IMR-90 (cell line): ENCODE measurements around the gene GBE1. TPM values are rescaled to one million over a fixed set of nuclear protein-coding genes. Genes with fewer than 3 reads are reported as not detected.

Source experiments
- ATAC-seq: fragments of 200-7000 bp; cut with Tn5 transposase; 2 replicates; pipeline ENCODE4 v1.9.1; 2020; ENCODE audit warnings: low read depth, mild to moderate bottlenecking, moderate library complexity
- BruUV-seq: library from RNA; stranded (reverse); fragments of 400-500 nt; replicated peaks from 2 replicates; lab custom pipeline; 2021; lab: Mats Ljungman, UMichigan
- CTCF ChIA-PET: fragments of 300-600 bp; formaldehyde crosslinking; extraction: SDS; loops from one replicate; lab custom pipeline; 2021; ENCODE audit warnings: antibody characterized with exemption; lab: Yijun Ruan, JAX
- POLR2A ChIA-PET: fragments of 300-600 bp; sonication (Branson Sonifier 250); formaldehyde crosslinking; loops from one replicate; lab custom pipeline; 2022; ENCODE audit warnings: antibody characterized with exemption; ENCODE audit not compliant: unreplicated experiment; lab: Charles Lee
- DNase-seq: peaks from one replicate; pipeline ENCODE4 v3.0.0; 2013
- H2AFZ ChIP-seq: replicated peaks from 2 replicates; pipeline ENCODE3; 2013; ENCODE audit warnings: low read length, mild to moderate bottlenecking; ENCODE audit not compliant: poor library complexity
- H2AK5ac ChIP-seq: 2 replicates; pipeline ENCODE4 v1.6.1; 2013; ENCODE audit warnings: low read depth, low read length, inconsistent platforms
- H2AK9ac ChIP-seq: replicated peaks from 2 replicates; pipeline ENCODE3; 2013; ENCODE audit warnings: mild to moderate bottlenecking, low read depth, low read length, moderate library complexity; ENCODE audit not compliant: poor library complexity
- H2BK120ac ChIP-seq: 2 replicates; pipeline ENCODE4 v1.6.1; 2013; ENCODE audit warnings: low read depth, low read length, inconsistent platforms
- H2BK15ac ChIP-seq: 3 replicates; pipeline ENCODE4 v1.6.1; 2013; ENCODE audit warnings: low read depth, low read length, inconsistent platforms
- H2BK20ac ChIP-seq: 2 replicates; pipeline ENCODE4 v1.6.1; 2013; ENCODE audit warnings: low read depth, mild to moderate bottlenecking, inconsistent platforms, low read length, moderate library complexity
- H2BK5ac ChIP-seq: 2 replicates; pipeline ENCODE4 v1.6.1; 2013; ENCODE audit warnings: mild to moderate bottlenecking, low read depth, low read length, inconsistent platforms; ENCODE audit not compliant: poor library complexity, severe bottlenecking
- H3K14ac ChIP-seq: replicated peaks from 2 replicates; pipeline ENCODE4 v1.6.1; 2013; ENCODE audit warnings: low read depth, low read length, inconsistent platforms
- H3K18ac ChIP-seq: 2 replicates; pipeline ENCODE4 v1.6.1; 2013; ENCODE audit warnings: low read depth, low read length, control low read depth
- H3K23ac ChIP-seq: 2 replicates; pipeline ENCODE4 v1.6.1; 2013; ENCODE audit warnings: low read depth, low read length, inconsistent platforms
- H3K27ac ChIP-seq: 2 replicates; pipeline ENCODE4 v1.5.1; 2013; ENCODE audit warnings: mild to moderate bottlenecking, control low read depth, low read length; ENCODE audit not compliant: insufficient read depth
- H3K27me3 ChIP-seq: 2 replicates; pipeline ENCODE4 v1.6.1; 2013; ENCODE audit warnings: low read length; ENCODE audit not compliant: control insufficient read depth, insufficient read depth
- H3K36me3 ChIP-seq: 2 replicates; pipeline ENCODE4 v1.6.1; 2013; ENCODE audit warnings: low read length, mixed read lengths; ENCODE audit not compliant: control insufficient read depth, insufficient read depth
- H3K4ac ChIP-seq: 2 replicates; pipeline ENCODE4 v1.6.1; 2013; ENCODE audit warnings: low read depth, low read length, inconsistent platforms
- H3K4me1 ChIP-seq: 2 replicates; pipeline ENCODE4 v1.6.1; 2013; ENCODE audit warnings: low read length, mixed read lengths; ENCODE audit not compliant: control insufficient read depth, insufficient read depth
- H3K4me2 ChIP-seq: 2 replicates; pipeline ENCODE4 v1.6.1; 2013; ENCODE audit warnings: low read depth, mild to moderate bottlenecking, control low read depth, low read length, moderate library complexity
- H3K4me3 ChIP-seq: 2 replicates; pipeline ENCODE4 v1.5.1; 2013; ENCODE audit warnings: low read depth, mild to moderate bottlenecking, control low read depth, low read length, moderate library complexity; ENCODE audit not compliant: insufficient read depth
- H3K56ac ChIP-seq: 2 replicates; pipeline ENCODE4 v1.6.1; 2013; ENCODE audit warnings: low read length, inconsistent platforms; ENCODE audit not compliant: insufficient read depth; ENCODE audit errors: extremely low read depth
- H3K79me1 ChIP-seq, 2 experiments: 2 replicates each; pipeline ENCODE4 v1.6.1; 2013; ENCODE audit warnings: low read length in 2 of 2, inconsistent platforms in 1 of 2, low read depth in 1 of 2
- H3K9ac ChIP-seq: 2 replicates; pipeline ENCODE4 v1.6.1; 2013; ENCODE audit warnings: low read depth, low read length, control low read depth
- H3K9me1 ChIP-seq: 2 replicates; pipeline ENCODE4 v1.6.1; 2013; ENCODE audit warnings: low read length, inconsistent platforms; ENCODE audit not compliant: insufficient read depth
- H3K9me3 ChIP-seq: 2 replicates; pipeline ENCODE4 v1.6.1; 2013; ENCODE audit warnings: low read length; ENCODE audit not compliant: control insufficient read depth, insufficient read depth
- H4K20me1 ChIP-seq: 2 replicates; pipeline ENCODE4 v1.6.1; 2013; ENCODE audit warnings: low read length, inconsistent platforms; ENCODE audit not compliant: insufficient read depth
- H4K5ac ChIP-seq: 2 replicates; pipeline ENCODE4 v1.6.1; 2013; ENCODE audit warnings: mild to moderate bottlenecking, low read depth, low read length, control low read depth
- H4K8ac ChIP-seq, 2 experiments: 2 replicates each; pipeline ENCODE4 v1.6.1; 2013; ENCODE audit warnings: low read depth in 2 of 2, low read length in 2 of 2, control low read depth in 1 of 2, inconsistent platforms in 1 of 2
- H4K91ac ChIP-seq: 2 replicates; pipeline ENCODE4 v1.6.1; 2013; ENCODE audit warnings: low read depth, low read length, inconsistent platforms; ENCODE audit not compliant: insufficient read depth
- BHLHE40 ChIP-seq: fragments of 150-350 bp; IDR thresholded peaks from 2 replicates; pipeline ENCODE4 v1.6.1; 2016; ENCODE audit warnings: mild to moderate bottlenecking, low read depth, low read length
- CEBPB ChIP-seq: IDR thresholded peaks from 2 replicates; pipeline ENCODE4 v1.6.1; 2012; ENCODE audit warnings: low read depth, low read length, improper control_type of control experiment
- CHD1 ChIP-seq: IDR thresholded peaks from 2 replicates; pipeline ENCODE4 v1.6.1; 2012; ENCODE audit warnings: low read depth, low read length, improper control_type of control experiment
- FOS ChIP-seq: fragments of 150-350 bp; IDR thresholded peaks from 2 replicates; pipeline ENCODE4 v1.6.1; 2016; ENCODE audit warnings: low read depth, low read length
- MAFK ChIP-seq: IDR thresholded peaks from 2 replicates; pipeline ENCODE4 v1.6.1; 2012; ENCODE audit warnings: low read depth, low read length, improper control_type of control experiment
- MAZ ChIP-seq: IDR thresholded peaks from 2 replicates; pipeline ENCODE4 v1.6.1; 2012; ENCODE audit warnings: low read depth, mild to moderate bottlenecking, low read length, improper control_type of control experiment, moderate library complexity, borderline replicate concordance
- MXI1 ChIP-seq: IDR thresholded peaks from 2 replicates; pipeline ENCODE4 v1.6.1; 2012; ENCODE audit warnings: low read depth, mild to moderate bottlenecking, low read length, moderate library complexity, borderline replicate concordance
- NFE2L2 ChIP-seq: fragments of 150-350 bp; IDR thresholded peaks from 2 replicates; pipeline ENCODE4 v1.6.1; 2016; ENCODE audit warnings: low read depth, mild to moderate bottlenecking, low read length
- POLR2A ChIP-seq: IDR thresholded peaks from 2 replicates; pipeline ENCODE4 v1.6.1; 2012; ENCODE audit warnings: mild to moderate bottlenecking, low read depth, low read length
- RAD21 ChIP-seq: IDR thresholded peaks from 2 replicates; pipeline ENCODE4 v1.6.1; 2012; ENCODE audit warnings: low read length, improper control_type of control experiment
- RCOR1 ChIP-seq: IDR thresholded peaks from 2 replicates; pipeline ENCODE4 v1.6.1; 2012; ENCODE audit warnings: mild to moderate bottlenecking, low read length, improper control_type of control experiment; ENCODE audit not compliant: insufficient replicate concordance
- SMC3 ChIP-seq: fragments of 150-350 bp; IDR thresholded peaks from 2 replicates; pipeline ENCODE4 v1.6.1; 2016; ENCODE audit warnings: low read depth, mild to moderate bottlenecking, antibody characterized with exemption, low read length, moderate library complexity
- WGBS, 2 experiments: methylation state at CpG; one replicate each; pipeline versions ENCODE4 v1.1.5 to v1.1.7; 2013; ENCODE audit warnings: missing lambda C conversion rate in 2 of 2; ENCODE audit not compliant: insufficient read length in 1 of 2; ENCODE audit errors: extremely low coverage in 2 of 2; 5-methylcytosine and 5-hydroxymethylcytosine counted together
- dilution Hi-C: fragments of 300-500 bp; cut with HindIII; formaldehyde crosslinking; loops from one replicate; pipeline ENCODE4 v1.14.3; 2018; ENCODE audit warnings: low sequenced_read_pairs; ENCODE audit not compliant: unreplicated experiment
- in situ Hi-C: fragments of 300-500 bp; cut with MboI; formaldehyde crosslinking; loops from 3 replicates; pipeline ENCODE4 v1.14.3; 2019; ENCODE audit warnings: low sequenced_read_pairs, inconsistent platforms, mixed read lengths
- intact Hi-C: fragments of 100-400 bp; cut with micrococcal nuclease; formaldehyde crosslinking; loops from 2 replicates; pipeline ENCODE4 v1.10.0; 2022
- polyA plus RNA-seq, 3 experiments: library from polyadenylated mRNA; depleted of rRNA; stranded (reverse); fragments of >200 nt; gene quantifications; 2 replicates each; pipeline ENCODE4 v1.2.3, GENCODE V29; 2012; ENCODE audit warnings: low replicate concordance in 1 of 3
- total RNA-seq: library from RNA; depleted of rRNA; stranded (reverse); fragments of >200 nt; gene quantifications from 2 replicates; pipeline ENCODE4 v1.2.3, GENCODE V29; 2012
- TF ChIP-seq, protein P1 (sequence below): conservative IDR thresholded peaks from 2 replicates; pipeline ENCODE4 v1.5.1; 2012; ENCODE audit warnings: mild to moderate bottlenecking, low read depth, low read length, improper control_type of control experiment
- TF ChIP-seq, protein P2 (sequence below): fragments of 150-350 bp; IDR thresholded peaks from 2 replicates; pipeline ENCODE4 v1.6.1; 2017; ENCODE audit warnings: mild to moderate bottlenecking, antibody characterized with exemption, low read length, low read depth
- TF ChIP-seq, protein P3 (sequence below): fragments of 150-350 bp; IDR thresholded peaks from 2 replicates; pipeline ENCODE4 v1.6.1; 2016; ENCODE audit warnings: low read depth, mild to moderate bottlenecking, low read length, moderate library complexity, borderline replicate concordance

The GBE1 gene
- total and polyA plus RNA-seq, 2 of the 4 experiments (the other 2 are of a cell fraction): 36.7 to 90.3 TPM

DNA sequence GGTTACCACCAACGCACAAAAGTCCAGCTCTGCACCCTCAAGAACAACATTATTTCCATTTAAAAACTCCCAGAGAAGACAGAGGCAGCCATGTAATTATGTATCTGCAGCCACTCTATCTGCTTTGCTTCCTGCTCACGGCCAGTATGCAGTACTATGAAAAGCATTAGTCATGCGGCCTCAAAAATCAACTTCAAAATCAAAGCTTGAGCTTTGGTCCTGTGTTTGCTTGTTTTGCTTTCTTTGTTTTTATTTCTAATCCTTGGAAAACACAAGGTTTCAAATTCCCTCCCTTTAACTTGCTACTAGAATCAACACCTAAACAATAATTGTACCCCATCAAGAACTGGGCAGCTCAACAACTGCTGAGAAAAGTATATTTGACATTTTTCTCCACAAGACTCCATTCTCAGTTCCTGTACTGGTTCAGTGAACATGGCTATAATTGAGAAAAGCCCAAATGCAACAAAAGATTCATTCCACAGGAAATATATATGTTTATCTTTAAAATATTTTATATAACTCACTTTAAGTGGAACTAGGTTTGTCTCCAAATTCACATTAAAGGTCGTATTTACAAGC is 37.6 kb downstream of the GBE1 start:
- DNase-seq (peak; percentile 59), ATAC-seq (peak; percentile 75)
- BruUV-seq: no TSS peak
- Histone ChIP-seq H2BK20ac (peak overlapping the region; percentile 5; the same call in 1 of the 2 replicates), H4K91ac (no peak overlapping the region), H3K9me1 (no peaks in the 10 kb centered on the region), H4K8ac (peak overlapping the region; percentile 9 to 95; a peak in 3 of 4 replicates), H3K27ac (peak overlapping the region; percentile 75), H3K18ac (peak overlapping the region; percentile 97; the same call in 1 of the 2 replicates), H3K14ac (peak overlapping the region; percentile 81; the same call in 1 of the 2 replicates), H3K4ac (peak overlapping the region; percentile 46; the same call in 1 of the 2 replicates), H3K4me1 (peaks cover 6% of the 10 kb centered on the region), H4K5ac (peak overlapping the region; percentile 98), H3K79me1 (peaks cover 9 to 41% of the 10 kb centered on the region in 2 experiments), H2AK5ac (no peak overlapping the region), H2BK15ac (no peak overlapping the region; the same call in 2 of the 3 replicates), H3K27me3 (no peaks in the 10 kb centered on the region), H2AFZ (no peak overlapping the region), H2BK5ac (peak overlapping the region; percentile 80), H2AK9ac (no peak overlapping the region), H3K4me3 (no peak overlapping the region), H3K23ac (no peak overlapping the region), H2BK120ac (peak overlapping the region; percentile 75; the same call in 1 of the 2 replicates), H4K20me1 (no peaks in the 10 kb centered on the region), H3K9ac (peak overlapping the region; percentile 95), H3K4me2 (peak overlapping the region; percentile 93), H3K56ac (peak overlapping the region; percentile 36; the same call in 1 of the 2 replicates), H3K9me3 (no peaks in the 10 kb centered on the region), H3K36me3 (no peaks in the 10 kb centered on the region; the same call in 1 of the 2 replicates)
- intact Hi-C loops: no loop called here
- in situ Hi-C loops: no loop called here
- POLR2A ChIA-PET: no interaction called here
- CTCF ChIA-PET: interaction anchor here (1.6 kb wide), 1 partner anchor 12 kb away, joined by 6 read pairs; no protein-coding TSS in a partner anchor
- dilution Hi-C loops: no loop called here
- 60% methylated on average over 1 of the region's 4 CpGs; no CpG with 5 or more reads in 1 of the 2 experiments for WGBS, 2 experiments
- TF ChIP-seq, protein P1, sequence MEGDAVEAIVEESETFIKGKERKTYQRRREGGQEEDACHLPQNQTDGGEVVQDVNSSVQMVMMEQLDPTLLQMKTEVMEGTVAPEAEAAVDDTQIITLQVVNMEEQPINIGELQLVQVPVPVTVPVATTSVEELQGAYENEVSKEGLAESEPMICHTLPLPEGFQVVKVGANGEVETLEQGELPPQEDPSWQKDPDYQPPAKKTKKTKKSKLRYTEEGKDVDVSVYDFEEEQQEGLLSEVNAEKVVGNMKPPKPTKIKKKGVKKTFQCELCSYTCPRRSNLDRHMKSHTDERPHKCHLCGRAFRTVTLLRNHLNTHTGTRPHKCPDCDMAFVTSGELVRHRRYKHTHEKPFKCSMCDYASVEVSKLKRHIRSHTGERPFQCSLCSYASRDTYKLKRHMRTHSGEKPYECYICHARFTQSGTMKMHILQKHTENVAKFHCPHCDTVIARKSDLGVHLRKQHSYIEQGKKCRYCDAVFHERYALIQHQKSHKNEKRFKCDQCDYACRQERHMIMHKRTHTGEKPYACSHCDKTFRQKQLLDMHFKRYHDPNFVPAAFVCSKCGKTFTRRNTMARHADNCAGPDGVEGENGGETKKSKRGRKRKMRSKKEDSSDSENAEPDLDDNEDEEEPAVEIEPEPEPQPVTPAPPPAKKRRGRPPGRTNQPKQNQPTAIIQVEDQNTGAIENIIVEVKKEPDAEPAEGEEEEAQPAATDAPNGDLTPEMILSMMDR: no peak
- TF ChIP-seq, protein P2, sequence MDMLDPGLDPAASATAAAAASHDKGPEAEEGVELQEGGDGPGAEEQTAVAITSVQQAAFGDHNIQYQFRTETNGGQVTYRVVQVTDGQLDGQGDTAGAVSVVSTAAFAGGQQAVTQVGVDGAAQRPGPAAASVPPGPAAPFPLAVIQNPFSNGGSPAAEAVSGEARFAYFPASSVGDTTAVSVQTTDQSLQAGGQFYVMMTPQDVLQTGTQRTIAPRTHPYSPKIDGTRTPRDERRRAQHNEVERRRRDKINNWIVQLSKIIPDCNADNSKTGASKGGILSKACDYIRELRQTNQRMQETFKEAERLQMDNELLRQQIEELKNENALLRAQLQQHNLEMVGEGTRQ: no peak
- no peak for TF ChIP-seq CEBPB
- no peak for TF ChIP-seq RAD21
- TF ChIP-seq RCOR1: no peak
- TF ChIP-seq, protein P3, sequence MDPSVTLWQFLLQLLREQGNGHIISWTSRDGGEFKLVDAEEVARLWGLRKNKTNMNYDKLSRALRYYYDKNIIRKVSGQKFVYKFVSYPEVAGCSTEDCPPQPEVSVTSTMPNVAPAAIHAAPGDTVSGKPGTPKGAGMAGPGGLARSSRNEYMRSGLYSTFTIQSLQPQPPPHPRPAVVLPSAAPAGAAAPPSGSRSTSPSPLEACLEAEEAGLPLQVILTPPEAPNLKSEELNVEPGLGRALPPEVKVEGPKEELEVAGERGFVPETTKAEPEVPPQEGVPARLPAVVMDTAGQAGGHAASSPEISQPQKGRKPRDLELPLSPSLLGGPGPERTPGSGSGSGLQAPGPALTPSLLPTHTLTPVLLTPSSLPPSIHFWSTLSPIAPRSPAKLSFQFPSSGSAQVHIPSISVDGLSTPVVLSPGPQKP: no peak
- TF ChIP-seq NFE2L2: no peak
- TF ChIP-seq MAZ: no peak
- TF ChIP-seq SMC3: no peak
- TF ChIP-seq POLR2A: no peak
- no peak for TF ChIP-seq CHD1
- no peak for TF ChIP-seq MAFK
- TF ChIP-seq BHLHE40: no peak
- TF ChIP-seq FOS: no peak
- no peak for TF ChIP-seq MXI1
